ACHN (cell line): ENCODE data around the gene TIMP1.

ENCODE experiments used
- DNase-seq: peaks from one replicate; pipeline ENCODE4 v3.0.0-alpha.2; 2015
- in situ Hi-C: cut with HindIII; loops from 2 replicates; pipeline ENCODE4 v1.10.0; 2017; ENCODE audit warnings: low sequenced_read_pairs, low pct_ligation_motif_present, low pct_unique_long_range_greater_than_20kb

The TIMP1 gene

GRCh38 chrX:47571896-47572295, 10.3 kb upstream of the TIMP1 start:
- in situ Hi-C loops: no loop called here
- DNase-seq: no peak

DNA sequence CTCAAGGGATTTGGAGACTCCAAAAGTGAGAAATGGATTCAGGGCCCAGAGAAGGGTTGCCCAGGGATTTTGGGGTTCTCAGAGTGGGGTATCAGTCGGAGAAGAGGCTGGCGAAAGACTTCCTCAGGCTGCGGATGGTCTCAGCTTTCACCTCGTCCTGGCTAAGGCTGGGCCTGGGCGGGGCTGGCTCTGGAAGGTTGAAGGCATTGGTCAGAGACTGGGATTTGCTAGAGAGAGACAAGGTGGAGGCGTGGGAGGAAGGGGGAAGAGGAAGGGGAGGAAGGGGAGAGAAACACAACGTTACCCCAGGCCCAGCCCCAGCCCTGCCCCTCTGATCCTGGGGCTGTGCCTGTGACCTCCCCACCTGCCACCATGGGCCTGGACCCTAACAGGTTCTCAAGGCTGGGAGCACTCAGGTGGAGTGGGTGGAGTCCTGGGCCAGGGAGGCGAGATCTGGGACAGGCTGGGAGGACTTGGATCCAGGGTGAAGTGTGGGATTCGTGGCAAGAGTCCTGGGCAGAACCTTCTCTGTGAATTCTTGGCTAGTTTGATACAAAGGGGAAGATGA, 9.4 kb upstream of the TIMP1 start:
- in situ Hi-C loops: no loop called here
- DNase-seq: no peak

DNA sequence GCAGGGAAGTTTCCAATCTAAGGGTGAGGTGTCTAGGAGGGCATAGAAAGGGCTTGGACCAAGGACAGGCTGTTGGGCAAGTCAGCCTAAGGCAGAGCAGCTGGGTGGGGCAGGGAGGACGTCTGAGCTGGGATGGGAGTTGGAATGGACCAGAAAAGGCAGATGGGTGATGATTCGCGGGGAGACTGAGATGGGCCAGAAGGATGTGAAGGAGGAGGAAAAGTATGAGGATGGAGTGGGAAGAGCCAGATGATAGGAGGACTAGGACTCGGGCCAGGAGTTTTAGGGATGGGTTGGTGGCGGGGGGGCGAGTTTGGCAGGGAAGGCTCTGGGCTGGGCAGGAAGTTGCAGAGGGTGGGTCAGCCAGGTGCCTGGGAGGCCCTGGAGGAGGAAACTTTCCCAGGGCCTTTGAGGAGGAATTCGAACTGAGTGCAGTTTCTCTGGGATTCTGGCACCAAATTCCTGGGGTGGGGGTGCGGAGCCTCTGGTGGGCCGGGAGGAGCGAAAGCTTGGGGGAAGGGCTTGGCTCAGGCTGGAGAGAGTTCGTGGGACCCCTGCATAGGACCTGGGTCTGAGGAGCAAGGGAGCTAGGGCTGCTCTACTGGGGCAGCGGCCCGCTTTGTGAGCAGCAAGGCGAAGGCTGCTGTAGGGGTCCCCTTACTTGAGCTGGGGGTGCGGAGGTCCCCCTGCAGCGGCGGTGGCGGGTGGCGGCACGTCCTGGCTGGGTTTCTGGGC, 8.7 kb upstream of the TIMP1 start:
- DNase-seq: no peak
- in situ Hi-C loops: no loop called here

GRCh38 chrX:47574076-47574546, 8.1 kb upstream of the TIMP1 start:
- in situ Hi-C loops: no loop called here

DNA sequence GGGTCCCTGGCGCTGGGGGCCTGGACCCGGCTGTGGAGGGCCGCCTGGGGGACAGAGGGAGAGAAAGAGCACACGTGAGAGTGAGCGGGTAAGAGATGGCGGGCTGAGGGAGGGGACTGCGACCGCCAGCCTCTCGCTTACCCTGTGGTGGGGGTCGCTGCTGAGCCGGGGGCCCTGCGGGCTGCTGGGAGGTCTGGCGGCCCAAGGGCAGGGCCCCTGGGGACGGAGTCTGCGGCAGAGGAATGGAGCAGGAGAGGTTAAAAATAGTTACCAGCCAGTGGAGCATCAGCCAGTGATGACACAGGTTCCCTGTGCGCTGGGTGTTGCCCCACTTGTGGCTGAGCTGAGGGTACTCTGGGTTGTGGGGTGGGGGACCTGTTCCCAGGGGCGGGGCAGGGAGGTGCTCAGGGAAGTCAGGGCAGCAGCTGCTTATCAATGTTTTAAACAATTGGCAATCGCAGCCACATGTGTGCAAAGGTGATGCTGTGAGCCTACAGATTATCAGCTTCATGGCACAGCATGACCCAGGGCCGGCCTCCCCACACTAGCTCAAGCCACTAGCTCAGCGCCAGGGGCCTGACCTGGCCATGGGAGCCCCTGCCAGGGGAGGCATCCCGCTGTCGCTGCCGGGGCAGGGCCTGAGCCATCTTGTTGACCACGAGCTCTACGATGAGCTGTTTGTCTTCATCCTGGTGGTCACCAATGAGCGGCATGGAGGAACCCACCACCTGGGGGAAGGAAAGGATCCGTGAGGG, 7.5 kb upstream of the TIMP1 start:
- DNase-seq: no peak
- in situ Hi-C loops: no loop called here

More at GRCh38 chrX:47574076-47574546, 8.1 kb upstream of the TIMP1 start:
- no peak for DNase-seq

GRCh38 chrX:47576021-47576898, 6.0 kb upstream of the TIMP1 start:
- in situ Hi-C loops: no loop called here
- no peak for DNase-seq

DNA sequence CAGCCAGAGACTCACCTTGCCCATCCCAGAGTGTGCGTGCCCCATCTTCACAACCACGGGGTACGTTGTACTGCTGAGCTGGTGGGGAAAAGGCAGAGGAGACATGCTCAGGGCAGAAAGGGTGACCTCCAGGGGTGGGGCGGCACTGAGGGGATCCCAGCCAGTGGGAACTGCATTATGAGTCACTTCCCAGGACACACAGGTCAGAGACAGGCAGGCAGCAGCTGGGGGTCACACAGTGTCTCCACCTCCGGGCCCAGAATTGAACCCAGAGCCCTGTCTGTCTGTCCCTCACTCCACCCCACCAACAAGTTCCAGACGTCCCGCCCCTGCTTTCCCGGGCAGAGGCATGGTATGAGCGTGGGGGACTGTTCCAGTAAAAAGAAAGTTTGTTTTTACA, 4.8 kb upstream of the TIMP1 start:
- in situ Hi-C loops: no loop called here
- no peak for DNase-seq

GRCh38 chrX:47577901-47578300, 4.3 kb upstream of the TIMP1 start:
- no peak for DNase-seq

GRCh38 chrX:47578692-47579091, 3.5 kb upstream of the TIMP1 start:
- in situ Hi-C loops: no loop called here

More at GRCh38 chrX:47577901-47578300, 4.3 kb upstream of the TIMP1 start:
- in situ Hi-C loops: no loop called here

DNA sequence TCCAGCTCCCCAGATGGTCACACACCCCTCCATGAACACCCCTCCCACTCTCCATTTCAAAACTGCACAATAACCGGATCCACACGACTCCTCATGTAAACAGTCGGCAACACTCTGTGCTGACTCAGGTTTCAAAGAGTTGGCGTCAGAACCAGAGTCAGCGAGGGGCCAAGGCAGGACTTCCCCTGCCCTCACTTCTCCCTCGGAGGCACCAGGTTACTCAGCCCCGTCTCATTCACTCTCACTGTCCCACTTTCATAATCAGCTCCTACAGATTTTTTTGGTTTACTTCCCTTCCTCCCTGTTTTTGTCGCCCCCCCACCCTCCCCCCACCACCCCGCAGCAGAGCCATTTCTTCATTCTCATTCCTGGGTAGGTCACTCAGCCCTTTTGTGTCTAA, 2.7 kb upstream of the TIMP1 start:
- in situ Hi-C loops: no loop called here
- DNase-seq: no peak

More at GRCh38 chrX:47578692-47579091, 3.5 kb upstream of the TIMP1 start:
- DNase-seq: no peak

- no peak for DNase-seq
- in situ Hi-C loops: no loop called here
Observed at GRCh38 chrX:47583240-47583861, 1.1 kb downstream of the TIMP1 start.

DNA sequence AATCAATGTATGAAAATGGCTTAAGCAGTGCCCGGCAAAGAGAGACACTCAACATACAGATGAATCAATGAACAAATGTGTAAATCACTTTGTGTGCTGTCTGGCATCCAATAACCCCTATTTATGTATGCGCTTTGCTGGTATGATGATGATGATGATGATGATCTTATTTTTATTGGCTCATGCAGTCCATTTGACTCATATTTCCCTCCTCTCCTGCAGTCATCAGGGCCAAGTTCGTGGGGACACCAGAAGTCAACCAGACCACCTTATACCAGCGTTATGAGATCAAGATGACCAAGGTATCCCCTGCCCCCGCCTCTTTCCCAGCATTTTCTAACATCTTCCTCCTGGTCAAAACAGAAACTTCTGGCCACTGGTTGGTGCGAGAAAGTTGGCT, 2.5 kb downstream of the TIMP1 start:
- DNase-seq: no peak
- in situ Hi-C loops: no loop called here

- in situ Hi-C loops: no loop called here
- DNase-seq: no peak
Observed at GRCh38 chrX:47585273-47585672, 3.0 kb downstream of the TIMP1 start.

DNA sequence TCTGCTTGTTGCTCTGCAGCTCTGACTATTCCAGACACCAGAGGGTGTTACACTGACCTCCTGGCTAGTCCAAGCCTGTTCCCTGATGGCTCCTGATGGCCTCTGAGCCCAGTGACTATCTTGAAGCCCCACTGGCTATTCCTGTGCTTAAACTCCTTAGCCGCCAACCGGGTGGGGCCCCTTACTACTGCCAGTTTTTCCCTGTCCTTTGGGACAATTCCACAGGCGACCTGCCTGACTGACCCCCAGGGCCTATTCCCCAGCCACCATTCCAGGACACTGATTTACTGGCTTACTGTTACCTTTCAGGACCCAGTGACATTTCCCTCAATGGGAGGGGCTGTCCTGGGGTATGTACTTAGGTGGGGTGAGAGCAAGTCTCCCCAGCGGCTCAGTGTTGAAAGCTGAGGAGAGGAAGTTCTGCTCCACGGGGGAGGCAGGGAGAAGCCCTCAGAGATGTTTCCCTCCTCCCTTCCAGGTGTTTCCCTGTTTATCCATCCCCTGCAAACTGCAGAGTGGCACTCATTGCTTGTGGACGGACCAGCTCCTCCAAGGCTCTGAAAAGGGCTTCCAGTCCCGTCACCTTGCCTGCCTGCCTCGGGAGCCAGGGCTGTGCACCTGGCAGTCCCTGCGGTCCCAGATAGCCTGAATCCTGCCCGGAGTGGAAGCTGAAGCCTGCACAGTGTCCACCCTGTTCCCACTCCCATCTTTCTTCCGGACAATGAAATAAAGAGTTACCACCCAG, 4.0 kb downstream of the TIMP1 start:
- in situ Hi-C loops: no loop called here
- DNase-seq: no peak

DNA sequence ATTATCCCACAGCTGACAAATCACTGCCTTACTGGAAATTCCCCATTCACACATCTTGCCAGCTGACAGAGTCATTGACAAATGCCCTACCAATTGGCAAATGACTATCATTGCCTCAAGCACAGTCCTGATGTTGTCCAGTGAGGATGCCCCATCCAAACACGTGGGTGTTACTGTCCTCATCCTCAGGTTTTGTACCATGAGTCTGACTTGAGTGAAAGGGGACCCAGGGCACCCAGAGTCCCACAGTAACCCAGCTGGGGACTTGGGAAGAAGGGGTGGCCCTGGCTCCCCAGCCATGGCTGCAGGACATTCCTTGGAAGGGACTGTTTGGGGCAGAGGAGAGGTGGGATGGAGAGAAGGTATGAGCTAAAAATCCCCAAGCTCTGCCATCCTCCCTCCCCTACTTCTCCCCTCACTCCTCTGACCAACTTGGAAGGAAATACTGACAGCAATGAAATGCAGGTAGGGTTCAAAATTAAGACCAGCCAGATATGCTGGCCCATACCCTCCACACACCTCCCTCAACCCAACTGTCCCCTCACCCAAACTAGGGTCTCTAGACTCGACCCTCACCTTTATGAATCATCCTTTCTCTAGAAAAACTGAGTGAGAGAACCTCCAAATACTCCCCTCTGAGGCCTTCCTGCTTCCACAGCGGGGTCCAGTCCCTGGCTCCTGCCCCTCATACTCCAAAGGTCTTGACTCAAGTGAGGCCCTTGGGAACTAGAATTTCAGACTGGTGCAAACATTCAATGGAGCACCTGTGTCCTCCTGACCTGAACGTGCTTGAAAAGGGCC, 5.1 kb downstream of the TIMP1 start:
- DNase-seq: no peak
- in situ Hi-C loops: no loop called here

- DNase-seq: no peak
- in situ Hi-C loops: no loop called here
Observed at GRCh38 chrX:47587906-47588735, 5.9 kb downstream of the TIMP1 start.
